Prostate gland (tissue), 2 donors: ENCODE measurements around the gene RPS17. TPM values are rescaled to one million over a fixed set of nuclear protein-coding genes. Genes with fewer than 3 reads are reported as not detected.

Source experiments
- DNase-seq: peaks from one replicate; pipeline ENCODE4 v3.0.0-alpha.2; 2019; ENCODE audit warnings: low spot score
- H3K27ac ChIP-seq, 2 donors: fragments of 200-600 bp; sonication (generic); 2 replicates each; pipeline ENCODE4 v1.5.1; 2017 to 2019
- H3K27me3 ChIP-seq: fragments of 200-600 bp; sonication (generic); replicated peaks from 2 replicates; pipeline ENCODE4 v1.5.1; 2019; ENCODE audit not compliant: insufficient read depth
- H3K36me3 ChIP-seq, 2 donors: fragments of 200-600 bp; sonication (generic); 1 replicate in 1 of 2; 2 replicates in 1 of 2; pipeline versions ENCODE4 v1.5.1 to v1.8.1; 2017 to 2019
- H3K4me1 ChIP-seq: fragments of 200-600 bp; sonication (generic); replicated peaks from 2 replicates; pipeline ENCODE4 v1.5.1; 2019
- H3K4me3 ChIP-seq, 2 donors: fragments of 200-600 bp; sonication (generic); 2 replicates each; pipeline ENCODE4 v1.5.1; 2017 to 2019
- H3K9me3 ChIP-seq: fragments of 200-600 bp; sonication (generic); 2 replicates; pipeline ENCODE4 v1.5.1; 2017
- POLR2A ChIP-seq: fragments of 450-650 bp; IDR thresholded peaks from one replicate; pipeline ENCODE4 v1.6.1; 2016; ENCODE audit warnings: antibody characterized with exemption, mild to moderate bottlenecking
- POLR2AphosphoS5 ChIP-seq: sonication (generic); formaldehyde crosslinking; IDR thresholded peaks from one replicate; pipeline ENCODE4 v1.6.1; 2017; ENCODE audit warnings: antibody characterized with exemption
- WGBS: methylation state at CpG from one replicate; pipeline ENCODE4 v1.1.5; 2018; 5-methylcytosine and 5-hydroxymethylcytosine counted together
- intact Hi-C: fragments of 100-400 bp; cut with DNase I; formaldehyde crosslinking; loops from one replicate; pipeline ENCODE4 v1.14.2; 2022
- total RNA-seq, 2 donors: library from RNA; depleted of rRNA; stranded (reverse); fragments of >200 nt; gene quantifications; one replicate each; pipeline ENCODE4 v1.1.0, GENCODE V29; 2016
- TF ChIP-seq, protein P1 (sequence below), 4 experiments: fragments of 200-600 bp in 2 of 4; fragments of 450-650 bp in 2 of 4; sonication (generic) in 2 of 4; IDR thresholded peaks; 1 replicate in 3 of 4; 2 replicates in 1 of 4; pipeline ENCODE4 v1.5.1; 2016 to 2019; ENCODE audit warnings: antibody characterized with exemption in 4 of 4, mild to moderate bottlenecking in 2 of 4, moderate library complexity in 2 of 4

The RPS17 gene
- total RNA-seq, 2 donors from 2014 or later = 995 to 3,415 TPM

DNA sequence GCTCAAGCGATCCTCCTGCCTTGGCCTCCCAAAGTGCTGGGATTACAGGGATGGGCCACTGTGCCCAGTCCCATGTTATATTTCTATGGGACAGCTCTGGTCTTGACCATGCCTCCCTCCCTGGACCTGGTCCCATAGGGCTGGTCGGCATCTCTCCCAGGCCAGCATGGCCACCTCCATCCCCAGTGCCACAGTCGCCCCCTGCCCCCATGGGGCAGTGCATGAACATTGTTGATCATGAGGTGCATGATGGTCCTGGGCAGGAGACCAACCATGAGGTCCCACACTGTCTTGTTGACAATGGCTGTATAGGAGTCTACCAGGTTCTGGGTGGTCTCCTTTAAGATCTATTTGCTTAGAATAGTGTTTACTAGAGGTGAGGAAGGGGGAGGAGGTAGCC is 6.5 kb downstream of the RPS17 start:
- WGBS = 90% methylated on average over 3 of the region's 3 CpGs
- no peak for DNase-seq
- H3K36me3 ChIP-seq = peaks cover 0 to 3% of the 10 kb centered on the region in 2 donors

DNA sequence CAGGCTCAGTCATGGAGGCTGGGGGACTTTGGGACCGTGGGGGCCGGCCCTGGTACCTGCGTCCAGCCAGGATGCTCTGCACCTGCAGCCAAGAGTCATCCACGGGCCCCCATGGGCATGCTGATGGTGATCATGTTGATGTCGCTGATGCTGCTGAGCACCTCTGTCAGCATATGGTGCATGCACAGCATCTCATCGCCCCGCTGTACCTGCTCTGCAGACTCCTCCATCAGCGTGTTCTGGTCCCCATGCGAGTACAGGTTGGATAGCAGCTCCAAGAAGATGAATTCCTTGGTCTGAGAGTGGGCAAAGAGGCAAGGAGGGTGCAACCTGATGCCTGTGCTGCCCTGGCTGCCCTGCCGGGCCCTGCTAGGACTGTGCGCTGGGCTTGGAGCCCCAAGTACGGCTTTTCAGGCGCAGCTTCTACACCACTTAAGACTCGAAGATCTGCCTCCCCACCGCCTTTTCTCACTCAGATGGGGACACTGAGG is 7.2 kb downstream of the RPS17 start:
- DNase-seq = no peak
- H3K4me3 ChIP-seq = no peak overlapping the region
- no peaks in the 10 kb centered on the region for H3K9me3 ChIP-seq
- 92% methylated on average over 15 of the region's 15 CpGs for whole genome bisulfite sequencing
- H3K27me3 ChIP-seq = no peaks in the 10 kb centered on the region
- intact Hi-C loops = loop anchor here (10.0 kb wide), 1 partner anchor 472 kb away; no protein-coding TSS in a partner anchor
- no peak overlapping the region for H3K27ac ChIP-seq
- TF ChIP-seq POLR2AphosphoS5 (no peak), POLR2A (no peak)
- TF ChIP-seq, protein P1, sequence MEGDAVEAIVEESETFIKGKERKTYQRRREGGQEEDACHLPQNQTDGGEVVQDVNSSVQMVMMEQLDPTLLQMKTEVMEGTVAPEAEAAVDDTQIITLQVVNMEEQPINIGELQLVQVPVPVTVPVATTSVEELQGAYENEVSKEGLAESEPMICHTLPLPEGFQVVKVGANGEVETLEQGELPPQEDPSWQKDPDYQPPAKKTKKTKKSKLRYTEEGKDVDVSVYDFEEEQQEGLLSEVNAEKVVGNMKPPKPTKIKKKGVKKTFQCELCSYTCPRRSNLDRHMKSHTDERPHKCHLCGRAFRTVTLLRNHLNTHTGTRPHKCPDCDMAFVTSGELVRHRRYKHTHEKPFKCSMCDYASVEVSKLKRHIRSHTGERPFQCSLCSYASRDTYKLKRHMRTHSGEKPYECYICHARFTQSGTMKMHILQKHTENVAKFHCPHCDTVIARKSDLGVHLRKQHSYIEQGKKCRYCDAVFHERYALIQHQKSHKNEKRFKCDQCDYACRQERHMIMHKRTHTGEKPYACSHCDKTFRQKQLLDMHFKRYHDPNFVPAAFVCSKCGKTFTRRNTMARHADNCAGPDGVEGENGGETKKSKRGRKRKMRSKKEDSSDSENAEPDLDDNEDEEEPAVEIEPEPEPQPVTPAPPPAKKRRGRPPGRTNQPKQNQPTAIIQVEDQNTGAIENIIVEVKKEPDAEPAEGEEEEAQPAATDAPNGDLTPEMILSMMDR (IDR thresholded peaks at IDR 0.05) = no peak
- peaks cover 0 to under 1% of the 10 kb centered on the region in 2 donors for H3K36me3 ChIP-seq
- H3K4me1 ChIP-seq = peaks cover 4% of the 10 kb centered on the region

More for the DNA sequence above, 6.5 kb downstream of the RPS17 start:
- H3K27ac ChIP-seq = no peak overlapping the region
- intact Hi-C loops = loop anchor here (10.0 kb wide), 1 partner anchor 471 kb away; no protein-coding TSS in a partner anchor
- no peaks in the 10 kb centered on the region for H3K27me3 ChIP-seq
- TF ChIP-seq, protein P1 (IDR thresholded peaks at IDR 0.05) = no peak
- TF ChIP-seq POLR2A (no peak), POLR2AphosphoS5 (no peak)
- H3K4me1 ChIP-seq = peaks cover 7% of the 10 kb centered on the region
- H3K4me3 ChIP-seq = no peak overlapping the region
- no peaks in the 10 kb centered on the region for H3K9me3 ChIP-seq

DNA sequence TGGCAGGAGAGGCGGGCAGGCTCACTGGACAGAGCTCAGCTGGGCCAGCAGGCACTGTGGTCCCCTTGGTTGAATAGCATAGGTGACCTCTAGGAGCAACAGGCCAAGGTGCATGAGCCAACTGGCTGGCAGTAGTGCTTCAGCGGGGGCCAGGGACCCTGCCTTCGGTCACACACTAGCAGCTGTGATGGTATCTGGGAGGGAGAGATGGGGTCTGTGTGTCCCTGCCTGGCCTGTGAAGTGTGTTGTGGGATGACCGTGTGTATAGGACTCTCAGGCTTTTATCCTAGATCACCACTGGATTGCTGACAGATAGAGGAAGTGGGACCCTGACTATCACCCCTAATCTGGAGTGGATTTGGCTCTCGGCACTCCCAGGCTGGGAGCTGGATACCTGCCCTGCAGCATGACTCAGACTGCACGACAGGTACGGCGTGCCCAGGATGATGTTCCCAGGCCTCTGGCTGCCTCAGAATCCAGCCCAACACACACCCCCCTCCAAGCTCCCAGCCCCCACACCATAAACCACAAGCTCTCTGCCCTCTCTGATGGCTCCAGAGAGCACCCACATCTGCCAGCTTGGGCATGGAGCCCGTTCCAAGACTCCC is 7.8 kb downstream of the RPS17 start:
- WGBS = 38% methylated on average over 7 of the region's 9 CpGs
- intact Hi-C loops = loop anchor here (10.0 kb wide), 1 partner anchor 472 kb away; no protein-coding TSS in a partner anchor
- no peak for DNase-seq

DNA sequence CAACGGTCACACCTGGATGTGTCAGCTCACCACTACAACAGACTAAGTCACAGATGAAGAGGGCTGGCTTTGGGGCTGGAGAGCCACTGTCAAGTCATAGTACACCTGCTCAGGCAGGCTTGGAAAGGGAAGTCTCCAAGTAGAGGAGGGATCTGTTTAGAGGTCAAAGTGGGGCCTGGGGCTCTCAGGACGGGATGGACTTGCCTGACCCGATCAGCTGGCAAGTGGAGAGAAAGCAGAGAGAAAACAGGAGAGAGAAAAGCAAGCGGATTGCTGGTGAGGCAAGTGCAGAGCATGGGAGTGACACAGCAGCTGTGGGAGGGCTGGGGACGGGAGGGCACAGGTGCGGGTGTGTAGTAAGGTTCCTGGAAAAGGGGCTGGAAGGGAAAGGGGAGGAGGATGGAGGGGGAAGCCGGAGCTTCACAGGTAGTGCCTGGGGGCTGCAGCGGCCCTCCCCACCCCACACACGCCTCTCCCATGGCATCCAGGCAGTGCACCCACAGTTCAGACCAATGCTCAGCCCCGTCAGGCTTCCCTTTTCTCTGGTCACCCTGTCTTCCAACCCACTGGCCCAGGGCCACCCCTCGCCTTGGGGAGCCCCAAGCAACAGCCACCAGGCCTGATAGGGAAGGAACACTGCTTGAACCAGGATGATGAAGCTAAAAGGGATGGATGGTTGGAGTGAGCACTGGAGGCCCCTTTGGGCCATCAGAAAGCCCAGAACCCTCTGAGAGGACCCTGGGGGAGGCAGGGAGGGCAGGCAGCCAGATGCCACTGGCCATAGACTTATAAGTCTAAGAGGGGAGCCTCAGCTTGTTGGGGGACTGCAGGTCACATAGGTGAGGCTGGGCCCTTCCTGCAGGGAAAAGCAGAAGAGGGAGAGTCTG is 8.5 kb downstream of the RPS17 start:
- intact Hi-C loops = loop anchor here (10.0 kb wide), 1 partner anchor 473 kb away; no protein-coding TSS in a partner anchor
- WGBS = 82% methylated on average over 11 of the region's 11 CpGs

More for the DNA sequence above, 7.8 kb downstream of the RPS17 start:
- H3K4me3 ChIP-seq = no peak overlapping the region
- H3K27me3 ChIP-seq = no peaks in the 10 kb centered on the region
- TF ChIP-seq POLR2A = no peak
- TF ChIP-seq, protein P1 (IDR thresholded peaks at IDR 0.05) = no peak
- no peak for TF ChIP-seq POLR2AphosphoS5
- H3K9me3 ChIP-seq = no peaks in the 10 kb centered on the region
- no peaks in the 10 kb centered on the region for H3K4me1 ChIP-seq
- H3K27ac ChIP-seq = no peak overlapping the region
- no peaks in the 10 kb centered on the region for H3K36me3 ChIP-seq

More for the DNA sequence above, 8.5 kb downstream of the RPS17 start:
- Histone ChIP-seq H3K4me3 (no peak overlapping the region), H3K36me3 (no peaks in the 10 kb centered on the region), H3K9me3 (no peaks in the 10 kb centered on the region), H3K27me3 (no peaks in the 10 kb centered on the region), H3K27ac (no peak overlapping the region), H3K4me1 (no peaks in the 10 kb centered on the region)
- no peak for DNase-seq
- TF ChIP-seq POLR2AphosphoS5 = no peak
- no peak for TF ChIP-seq POLR2A
- TF ChIP-seq, protein P1 (IDR thresholded peaks at IDR 0.05) = no peak
